DMS79 (cell line): ENCODE data around the gene DNM3.
"Not testable (repeated sequence)": the region's sequence is repeated elsewhere in the genome, so short reads cannot be mapped to it uniquely, and the experiment has no call there.

Source experiments
- DNase-seq: peaks from one replicate; lab custom pipeline; 2025; lab: John Stamatoyannopoulos, UW

Gene DNM3

GRCh38 chr1:172024944-172025738, 183.8 kb downstream of the DNM3 start:
- DNase-seq: not testable (repeated sequence)

GRCh38 chr1:172040466-172040865, 199.2 kb downstream of the DNM3 start:
- no peak for DNase-seq

- no peak for DNase-seq
Measured at GRCh38 chr1:172041102-172041501, 199.8 kb downstream of the DNM3 start.

GRCh38 chr1:172041742-172042141, 200.4 kb downstream of the DNM3 start:
- no peak for DNase-seq

GRCh38 chr1:172043900-172044299, 202.6 kb downstream of the DNM3 start:
- no peak for DNase-seq

GRCh38 chr1:172051898-172052297, 210.6 kb downstream of the DNM3 start:
- DNase-seq: no peak

- no peak for DNase-seq
Measured at GRCh38 chr1:172054172-172054571, 212.9 kb downstream of the DNM3 start.

GRCh38 chr1:172055816-172056419, 214.6 kb downstream of the DNM3 start:
- not testable (repeated sequence) for DNase-seq

- no peak for DNase-seq
Measured at GRCh38 chr1:172068334-172068733, 227.0 kb downstream of the DNM3 start.

GRCh38 chr1:172069051-172069450, 227.8 kb downstream of the DNM3 start:
- DNase-seq: no peak

GRCh38 chr1:172069534-172069933, 228.2 kb downstream of the DNM3 start:
- no peak for DNase-seq

- DNase-seq: no peak
Measured at GRCh38 chr1:172070055-172070454, 228.8 kb downstream of the DNM3 start.

- no peak for DNase-seq
Measured at GRCh38 chr1:172071746-172072145, 230.4 kb downstream of the DNM3 start.

GRCh38 chr1:172079859-172080258, 238.6 kb downstream of the DNM3 start:
- not testable (repeated sequence) for DNase-seq

- DNase-seq: no peak
Measured at GRCh38 chr1:172083191-172083590, 241.9 kb downstream of the DNM3 start.

- DNase-seq: no peak
Measured at GRCh38 chr1:172084876-172085275, 243.6 kb downstream of the DNM3 start.

- no peak for DNase-seq
Measured at GRCh38 chr1:172085317-172085716, 244.0 kb downstream of the DNM3 start.

- DNase-seq: no peak
Measured at GRCh38 chr1:172086137-172086536, 244.8 kb downstream of the DNM3 start.

- no peak for DNase-seq
Measured at GRCh38 chr1:172088256-172088655, 247.0 kb downstream of the DNM3 start.

GRCh38 chr1:172089768-172090510, 248.6 kb downstream of the DNM3 start:
- no peak for DNase-seq

- DNase-seq: no peak
Measured at GRCh38 chr1:172090511-172090817, 249.2 kb downstream of the DNM3 start.

GRCh38 chr1:172095846-172096245, 254.5 kb downstream of the DNM3 start:
- DNase-seq: no peak

GRCh38 chr1:172105230-172105629, 263.9 kb downstream of the DNM3 start:
- no peak for DNase-seq
